ENCODE results near the gene FIGN. TPM values are rescaled to one million over a fixed set of nuclear protein-coding genes. Genes with fewer than 3 reads are reported as not detected.

The FIGN gene
- total and polyA plus RNA-seq, 2 of the 13 experiments (the other 11 are each of a cell fraction or from before 2014, with no cell fraction given): 6.6 to 6.7 TPM

- TF ChIP-seq ZNF619 (CRISPR knock-in tag; IDR thresholded peaks at IDR 0.05): no peak
- TF ChIP-seq NR1H2 (CRISPR knock-in tag; IDR thresholded peaks at IDR 0.05; ENCODE audit: borderline replicate concordance, low read depth): no peak
- peak; percentile 20; the same call in 1 of the 2 replicates for TF ChIP-seq ZNF331 (CRISPR knock-in tag; IDR thresholded peaks at IDR 0.05)
- no peak for TF ChIP-seq ZNF335 (CRISPR knock-in tag; IDR thresholded peaks at IDR 0.05)
- TF ChIP-seq, protein P1, sequence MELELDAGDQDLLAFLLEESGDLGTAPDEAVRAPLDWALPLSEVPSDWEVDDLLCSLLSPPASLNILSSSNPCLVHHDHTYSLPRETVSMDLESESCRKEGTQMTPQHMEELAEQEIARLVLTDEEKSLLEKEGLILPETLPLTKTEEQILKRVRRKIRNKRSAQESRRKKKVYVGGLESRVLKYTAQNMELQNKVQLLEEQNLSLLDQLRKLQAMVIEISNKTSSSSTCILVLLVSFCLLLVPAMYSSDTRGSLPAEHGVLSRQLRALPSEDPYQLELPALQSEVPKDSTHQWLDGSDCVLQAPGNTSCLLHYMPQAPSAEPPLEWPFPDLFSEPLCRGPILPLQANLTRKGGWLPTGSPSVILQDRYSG (CRISPR knock-in tag; IDR thresholded peaks at IDR 0.05): 0 out of 2 replicates have a peak, but pooled peaks have one; percentile 20
- TF ChIP-seq MTA3 (CRISPR knock-in tag; IDR thresholded peaks at IDR 0.05): no peak
- no peak for TF ChIP-seq RBAK (CRISPR knock-in tag; IDR thresholded peaks at IDR 0.05)
- no peak; the same call in 1 of the 2 replicates for TF ChIP-seq IRX3 (CRISPR knock-in tag; IDR thresholded peaks at IDR 0.05; ENCODE audit: borderline replicate concordance, low read depth)
- TF ChIP-seq ZNF12 (CRISPR knock-in tag; IDR thresholded peaks at IDR 0.05): no peak
- peak; percentile 12; the same call in 1 of the 2 replicates for TF ChIP-seq ETS1 (CRISPR knock-in tag; IDR thresholded peaks at IDR 0.05)
- TF ChIP-seq, protein P2, sequence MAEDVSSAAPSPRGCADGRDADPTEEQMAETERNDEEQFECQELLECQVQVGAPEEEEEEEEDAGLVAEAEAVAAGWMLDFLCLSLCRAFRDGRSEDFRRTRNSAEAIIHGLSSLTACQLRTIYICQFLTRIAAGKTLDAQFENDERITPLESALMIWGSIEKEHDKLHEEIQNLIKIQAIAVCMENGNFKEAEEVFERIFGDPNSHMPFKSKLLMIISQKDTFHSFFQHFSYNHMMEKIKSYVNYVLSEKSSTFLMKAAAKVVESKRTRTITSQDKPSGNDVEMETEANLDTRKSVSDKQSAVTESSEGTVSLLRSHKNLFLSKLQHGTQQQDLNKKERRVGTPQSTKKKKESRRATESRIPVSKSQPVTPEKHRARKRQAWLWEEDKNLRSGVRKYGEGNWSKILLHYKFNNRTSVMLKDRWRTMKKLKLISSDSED (CRISPR knock-in tag; IDR thresholded peaks at IDR 0.05): no peak
- TF ChIP-seq, protein P3, sequence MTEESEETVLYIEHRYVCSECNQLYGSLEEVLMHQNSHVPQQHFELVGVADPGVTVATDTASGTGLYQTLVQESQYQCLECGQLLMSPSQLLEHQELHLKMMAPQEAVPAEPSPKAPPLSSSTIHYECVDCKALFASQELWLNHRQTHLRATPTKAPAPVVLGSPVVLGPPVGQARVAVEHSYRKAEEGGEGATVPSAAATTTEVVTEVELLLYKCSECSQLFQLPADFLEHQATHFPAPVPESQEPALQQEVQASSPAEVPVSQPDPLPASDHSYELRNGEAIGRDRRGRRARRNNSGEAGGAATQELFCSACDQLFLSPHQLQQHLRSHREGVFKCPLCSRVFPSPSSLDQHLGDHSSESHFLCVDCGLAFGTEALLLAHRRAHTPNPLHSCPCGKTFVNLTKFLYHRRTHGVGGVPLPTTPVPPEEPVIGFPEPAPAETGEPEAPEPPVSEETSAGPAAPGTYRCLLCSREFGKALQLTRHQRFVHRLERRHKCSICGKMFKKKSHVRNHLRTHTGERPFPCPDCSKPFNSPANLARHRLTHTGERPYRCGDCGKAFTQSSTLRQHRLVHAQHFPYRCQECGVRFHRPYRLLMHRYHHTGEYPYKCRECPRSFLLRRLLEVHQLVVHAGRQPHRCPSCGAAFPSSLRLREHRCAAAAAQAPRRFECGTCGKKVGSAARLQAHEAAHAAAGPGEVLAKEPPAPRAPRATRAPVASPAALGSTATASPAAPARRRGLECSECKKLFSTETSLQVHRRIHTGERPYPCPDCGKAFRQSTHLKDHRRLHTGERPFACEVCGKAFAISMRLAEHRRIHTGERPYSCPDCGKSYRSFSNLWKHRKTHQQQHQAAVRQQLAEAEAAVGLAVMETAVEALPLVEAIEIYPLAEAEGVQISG (CRISPR knock-in tag; IDR thresholded peaks at IDR 0.05): peak; percentile 66
- no peak for TF ChIP-seq PBX3 (CRISPR knock-in tag; IDR thresholded peaks at IDR 0.05; ENCODE audit: borderline replicate concordance)
- TF ChIP-seq TCF12 (IDR thresholded peaks at IDR 0.05): no peak
- 0 out of 2 replicates have a peak, but pooled peaks have one; percentile 47 for TF ChIP-seq TCF12 (CRISPR knock-in tag; IDR thresholded peaks at IDR 0.05)
- peak; percentile 70 for TF ChIP-seq XRCC5 (optimal IDR thresholded peaks at IDR 0.05; ENCODE audit: low read length)
- TF ChIP-seq KLF9 (CRISPR knock-in tag; IDR thresholded peaks at IDR 0.05; ENCODE audit: low read depth): 0 out of 2 replicates have a peak, but pooled peaks have one; percentile 34
- TF ChIP-seq U2AF1 (optimal IDR thresholded peaks at IDR 0.05; ENCODE audit: low read depth, low read length): peak; percentile 52
- no peak for TF ChIP-seq GMEB2 (CRISPR knock-in tag; IDR thresholded peaks at IDR 0.05; ENCODE audit: low read depth)
- TF ChIP-seq IRF1 (CRISPR knock-in tag; IDR thresholded peaks at IDR 0.05; ENCODE audit: low read depth): no peak
Observed at GRCh38 chr2:163735685-163736432, at the start of gene FIGN (continued).

All from HepG2 (cell line).